Transverse colon (tissue), 4 donors: Measurements from ENCODE around the gene RPS6KA2. TPM values are rescaled to one million over a fixed set of nuclear protein-coding genes. Genes with fewer than 3 reads are reported as not detected.
"Not testable (repeated sequence)": the region's sequence is repeated elsewhere in the genome, so short reads cannot be mapped to it uniquely, and the experiment has no call there.

Experiments used
- DNase-seq: peaks from one replicate; pipeline ENCODE4 v3.0.0-alpha.2; 2019
- H3K27ac ChIP-seq, 4 donors: fragments of 200-600 bp; sonication (generic); 2 replicates each; pipeline ENCODE4 v1.5.1; 2016 to 2018; ENCODE audit warnings: inconsistent platforms in 4 of 4
- H3K27me3 ChIP-seq: fragments of 200-600 bp; sonication (generic); 2 replicates; pipeline ENCODE4 v1.5.1; 2017; ENCODE audit warnings: inconsistent platforms
- H3K36me3 ChIP-seq, 4 donors: fragments of 200-600 bp; sonication (generic); 2 replicates each; pipeline ENCODE4 v1.5.1; 2017 to 2019; ENCODE audit warnings: inconsistent platforms in 4 of 4
- H3K4me1 ChIP-seq, 4 donors: fragments of 200-600 bp; sonication (generic); 2 replicates each; pipeline ENCODE4 v1.5.1; 2017 to 2020; ENCODE audit warnings: inconsistent platforms in 4 of 4
- H3K4me3 ChIP-seq, 4 donors: fragments of 200-600 bp; sonication (generic); 1 replicate in 1 of 4; 2 replicates in 3 of 4; pipeline versions ENCODE4 v1.5.1 to v1.6.1; 2017 to 2019; ENCODE audit warnings: inconsistent platforms in 4 of 4
- H3K9me3 ChIP-seq, 2 donors: fragments of 200-600 bp; sonication (generic); 2 replicates each; pipeline ENCODE4 v1.5.1; 2017 to 2019; ENCODE audit warnings: inconsistent platforms in 2 of 2
- EP300 ChIP-seq: sonication (generic); formaldehyde crosslinking; IDR thresholded peaks from one replicate; pipeline ENCODE4 v1.6.1; 2017; ENCODE audit warnings: antibody characterized with exemption, low read depth
- POLR2A ChIP-seq: fragments of 450-650 bp; IDR thresholded peaks from one replicate; pipeline ENCODE4 v1.6.1; 2016; ENCODE audit warnings: antibody characterized with exemption, mild to moderate bottlenecking, moderate library complexity
- POLR2AphosphoS5 ChIP-seq, 3 donors: sonication (generic); formaldehyde crosslinking; IDR thresholded peaks; one replicate each; pipeline ENCODE4 v1.6.1; 2016; ENCODE audit warnings: antibody characterized with exemption in 3 of 3
- WGBS, 2 donors: methylation state at CpG; one replicate each; pipeline ENCODE4 v1.1.5; 2018; ENCODE audit warnings: low coverage in 1 of 2; 5-methylcytosine and 5-hydroxymethylcytosine counted together
- in situ Hi-C, 4 donors: fragments of 200-750 bp; cut with MboI; loops; one replicate each; pipeline versions ENCODE4 v1.15.0 to v1.15.1; 2017; ENCODE audit warnings: low sequenced_read_pairs in 3 of 4, low pct_ligation_motif_present in 1 of 4, low pct_unique_long_range_greater_than_20kb in 1 of 4
- intact Hi-C: fragments of 100-400 bp; cut with DNase I; formaldehyde crosslinking; loops from one replicate; pipeline ENCODE4 v1.15.1; 2023; ENCODE audit warnings: low total_unique reads
- total RNA-seq, 4 donors: library from RNA; depleted of rRNA; stranded (reverse); fragments of >200 nt; gene quantifications; one replicate each; pipeline ENCODE4 v1.1.0, GENCODE V29; 2016
- TF ChIP-seq, protein P1 (sequence below), 5 experiments: fragments of 200-600 bp in 3 of 5; fragments of 450-650 bp in 2 of 5; sonication (generic) in 3 of 5; IDR thresholded peaks; 1 replicate in 2 of 5; 2 replicates in 3 of 5; pipeline ENCODE4 v1.5.1; 2016 to 2017; ENCODE audit warnings: antibody characterized with exemption in 5 of 5, inconsistent platforms in 3 of 5, mild to moderate bottlenecking in 2 of 5, moderate library complexity in 1 of 5

RPS6KA2 gene
- total RNA-seq, 4 donors from 2014 or later, result 9.6 to 41.1 (median 15.4) TPM

DNA sequence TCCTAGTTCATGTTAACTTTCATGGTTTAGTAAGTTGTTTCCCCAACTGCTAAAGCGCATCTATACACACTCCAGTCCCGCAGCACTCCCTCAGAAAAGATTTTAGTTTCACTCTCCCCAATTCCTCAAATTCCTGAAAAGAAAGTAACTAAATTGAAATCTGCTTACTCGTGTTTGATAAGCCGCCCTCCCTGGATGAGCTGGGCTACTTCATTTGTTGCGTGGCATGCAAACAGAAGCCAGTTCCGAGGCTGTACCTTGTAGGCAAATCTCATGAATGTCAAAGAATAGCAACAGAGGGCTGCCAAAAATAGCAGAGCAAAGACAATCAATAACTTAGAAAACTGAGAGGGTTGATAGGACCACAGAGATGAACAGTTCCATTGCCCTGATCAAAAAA lies 261.2 kb downstream of the RPS6KA2 start:
- Histone ChIP-seq H3K27ac (no peak overlapping the region), H3K4me3 (no peak overlapping the region), H3K36me3 (peaks cover 0 to 25% (median 7%) of the 10 kb centered on the region in 4 donors), H3K9me3 (no peaks in the 10 kb centered on the region), H3K4me1 (no peaks in the 10 kb centered on the region), H3K27me3 (no peaks in the 10 kb centered on the region)
- WGBS, 2 donors, result 83 to 89% methylated on average over 1 to 6 of the region's 6 CpGs
- in situ Hi-C loops, result no loop called here
- TF ChIP-seq EP300, result no peak
- intact Hi-C loops, result no loop called here
- no peak for DNase-seq

DNA sequence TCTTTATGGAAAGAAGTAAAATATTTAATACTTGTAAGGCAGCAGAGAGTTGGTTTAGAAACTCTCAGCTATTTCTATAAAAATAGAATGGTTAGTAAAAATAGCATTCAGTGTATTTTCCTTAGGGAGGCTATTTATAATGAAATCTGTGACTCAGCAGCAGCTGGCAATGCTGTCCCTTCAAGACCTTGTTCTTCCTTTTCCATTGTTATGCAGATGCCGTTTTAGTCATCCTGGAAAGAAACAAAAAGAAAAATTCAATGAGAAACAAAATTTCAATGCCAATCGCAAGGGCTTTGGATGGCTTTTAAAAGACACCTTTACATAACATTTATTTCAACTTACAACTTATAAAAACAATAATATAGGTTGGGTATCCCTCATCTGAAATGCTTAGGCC lies 261.8 kb downstream of the RPS6KA2 start:
- intact Hi-C loops (no loop called here), in situ Hi-C loops (no loop called here)
- WGBS, 2 donors, result 73 to 75% methylated on average over 2 of the region's 2 CpGs
- H3K4me1 ChIP-seq, result no peaks in the 10 kb centered on the region
- no peak overlapping the region for H3K4me3 ChIP-seq
- no peak for DNase-seq
- peaks cover 0 to 25% (median 7%) of the 10 kb centered on the region in 4 donors for H3K36me3 ChIP-seq
- H3K27me3 ChIP-seq, result no peaks in the 10 kb centered on the region
- no peaks in the 10 kb centered on the region for H3K9me3 ChIP-seq
- TF ChIP-seq, protein P1, sequence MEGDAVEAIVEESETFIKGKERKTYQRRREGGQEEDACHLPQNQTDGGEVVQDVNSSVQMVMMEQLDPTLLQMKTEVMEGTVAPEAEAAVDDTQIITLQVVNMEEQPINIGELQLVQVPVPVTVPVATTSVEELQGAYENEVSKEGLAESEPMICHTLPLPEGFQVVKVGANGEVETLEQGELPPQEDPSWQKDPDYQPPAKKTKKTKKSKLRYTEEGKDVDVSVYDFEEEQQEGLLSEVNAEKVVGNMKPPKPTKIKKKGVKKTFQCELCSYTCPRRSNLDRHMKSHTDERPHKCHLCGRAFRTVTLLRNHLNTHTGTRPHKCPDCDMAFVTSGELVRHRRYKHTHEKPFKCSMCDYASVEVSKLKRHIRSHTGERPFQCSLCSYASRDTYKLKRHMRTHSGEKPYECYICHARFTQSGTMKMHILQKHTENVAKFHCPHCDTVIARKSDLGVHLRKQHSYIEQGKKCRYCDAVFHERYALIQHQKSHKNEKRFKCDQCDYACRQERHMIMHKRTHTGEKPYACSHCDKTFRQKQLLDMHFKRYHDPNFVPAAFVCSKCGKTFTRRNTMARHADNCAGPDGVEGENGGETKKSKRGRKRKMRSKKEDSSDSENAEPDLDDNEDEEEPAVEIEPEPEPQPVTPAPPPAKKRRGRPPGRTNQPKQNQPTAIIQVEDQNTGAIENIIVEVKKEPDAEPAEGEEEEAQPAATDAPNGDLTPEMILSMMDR (IDR thresholded peaks at IDR 0.05), result no peak
- TF ChIP-seq POLR2AphosphoS5 (IDR thresholded peaks at IDR 0.05), result no peak
- TF ChIP-seq EP300, result no peak
- TF ChIP-seq POLR2A, result no peak
- H3K27ac ChIP-seq, result peak overlapping the region in 1 of 4 donors; percentile 45

DNA sequence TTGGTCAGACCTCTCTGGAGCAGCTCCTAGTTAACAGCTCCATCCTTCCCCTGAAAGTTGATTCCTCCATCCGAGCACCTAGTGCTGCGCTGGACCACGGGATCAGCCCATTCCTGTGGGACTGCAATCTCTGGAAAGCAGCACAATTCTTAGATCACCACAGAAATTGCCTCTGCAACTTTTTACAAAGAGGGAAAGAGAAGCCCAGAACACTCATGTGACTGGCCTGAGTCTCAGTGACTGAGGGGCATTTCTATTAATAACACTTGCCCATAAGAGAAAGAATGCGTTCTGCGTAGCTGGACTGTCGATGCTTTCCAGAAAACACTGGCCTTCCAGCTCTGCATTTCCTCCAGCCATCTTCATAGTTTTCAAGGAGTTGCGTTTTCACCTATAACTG lies 262.6 kb downstream of the RPS6KA2 start:
- Histone ChIP-seq H3K4me3 (no peak overlapping the region), H3K4me1 (no peaks in the 10 kb centered on the region), H3K27me3 (no peaks in the 10 kb centered on the region), H3K36me3 (peaks cover 0 to 25% (median 7%) of the 10 kb centered on the region in 4 donors), H3K9me3 (no peaks in the 10 kb centered on the region), H3K27ac (peak overlapping the region in 1 of 4 donors; percentile 45)
- TF ChIP-seq, protein P1 (IDR thresholded peaks at IDR 0.05), result no peak
- TF ChIP-seq POLR2AphosphoS5 (IDR thresholded peaks at IDR 0.05), result no peak
- TF ChIP-seq EP300, result no peak
- TF ChIP-seq POLR2A, result no peak
- in situ Hi-C loops, result no loop called here
- intact Hi-C loops, result no loop called here
- 72 to 87% methylated on average over 4 to 7 of the region's 7 CpGs for WGBS, 2 donors
- no peak for DNase-seq

DNA sequence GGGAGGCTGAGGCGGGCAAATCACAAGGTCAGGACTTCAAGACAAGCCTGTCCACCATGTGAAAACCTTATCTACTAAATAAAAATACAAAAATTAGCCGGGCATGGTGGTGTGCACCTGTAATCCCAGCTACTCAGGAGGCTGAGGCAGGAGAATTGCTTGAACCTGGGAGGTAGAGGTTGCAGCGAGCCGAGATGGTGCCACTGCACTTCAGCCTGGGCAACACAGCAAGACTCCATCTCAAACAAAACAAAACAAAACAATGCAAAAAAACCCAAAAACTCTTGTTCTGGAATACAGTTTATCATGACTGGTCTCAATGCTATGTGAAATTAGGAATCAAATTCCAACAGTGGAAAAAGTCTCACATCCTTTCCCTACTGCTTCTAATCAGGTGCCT lies 264.6 kb downstream of the RPS6KA2 start:
- DNase-seq, H3K9me3 ChIP-seq, intact Hi-C loops, H3K27me3 ChIP-seq, H3K4me1 ChIP-seq, H3K27ac ChIP-seq, in situ Hi-C loops, H3K4me3 ChIP-seq: not testable (repeated sequence)
- WGBS, 2 donors, result 98% methylated on average over 4 of the region's 4 CpGs; no CpG with 5 or more reads in 1 of the 2 donors
- peaks cover 0 to 25% (median 7%) of the 10 kb centered on the region in 4 donors for H3K36me3 ChIP-seq

DNA sequence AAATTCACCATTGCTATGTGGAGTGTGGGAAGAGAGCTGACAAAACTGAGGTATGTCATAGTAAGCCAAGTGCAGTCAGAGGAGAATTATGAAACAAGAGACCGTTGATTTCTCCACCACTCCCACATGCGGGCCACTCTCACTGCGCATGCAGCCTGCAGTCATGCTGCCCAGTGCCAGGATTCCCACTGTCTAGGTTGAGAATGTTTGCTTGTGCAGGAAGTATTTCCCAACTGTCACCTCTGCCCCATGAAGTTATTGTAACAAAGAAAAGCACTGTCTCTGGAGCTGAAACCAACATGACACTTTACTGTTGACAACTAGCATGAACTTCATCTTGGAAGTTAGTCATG lies 266.0 kb downstream of the RPS6KA2 start:
- no peak for TF ChIP-seq POLR2A
- TF ChIP-seq, protein P1 (IDR thresholded peaks at IDR 0.05), result no peak
- TF ChIP-seq EP300, result no peak
- TF ChIP-seq POLR2AphosphoS5 (IDR thresholded peaks at IDR 0.05), result no peak

More for the DNA sequence above, 266.0 kb downstream of the RPS6KA2 start:
- Histone ChIP-seq H3K36me3 (peaks cover 0 to 19% (median 5%) of the 10 kb centered on the region in 4 donors), H3K27me3 (no peaks in the 10 kb centered on the region), H3K9me3 (no peaks in the 10 kb centered on the region), H3K27ac (no peak overlapping the region), H3K4me1 (no peaks in the 10 kb centered on the region), H3K4me3 (no peak overlapping the region)
- 71% methylated on average over 3 of the region's 3 CpGs; no CpG with 5 or more reads in 1 of the 2 donors for WGBS, 2 donors
- no peak for DNase-seq
- in situ Hi-C loops, result no loop called here
- intact Hi-C loops, result no loop called here
